ENCODE measurements around the gene SLC7A8. TPM values are rescaled to one million over a fixed set of nuclear protein-coding genes. Genes with fewer than 3 reads are reported as not detected.

Gene SLC7A8
- total and polyA plus RNA-seq, 4 donors = 2.6 to 9.8 (median 5.4) TPM

- no peaks in the 10 kb centered on the region for H3K9me3 ChIP-seq (ENCODE audit: control insufficient read depth in 4 of 4, low read length in 3 of 4)
- 73% methylated on average over 6 of the region's 6 CpGs for WGBS
- DNase-seq (ENCODE audit: low spot score) = no peak
- H3K4me3 ChIP-seq (ENCODE audit: low read depth in 1 of 3, low read length in 3 of 3) = no peak overlapping the region
- H3K27me3 ChIP-seq (ENCODE audit: control insufficient read depth in 4 of 4, insufficient read depth in 4 of 4, low read length in 3 of 4) = peaks cover 0 to 3% (median 1%) of the 10 kb centered on the region in 4 donors
- no peaks in the 10 kb centered on the region for H3K36me3 ChIP-seq (ENCODE audit: control insufficient read depth in 4 of 4, insufficient read depth in 3 of 4, low read depth in 1 of 4, low read length in 3 of 4)
- H3K4me1 ChIP-seq (ENCODE audit: control insufficient read depth in 4 of 4, insufficient read depth in 4 of 4, low read length in 3 of 4) = no peaks in the 10 kb centered on the region
- no peak overlapping the region for H3K9ac ChIP-seq (ENCODE audit: low read depth in 1 of 2, low read length in 2 of 2)
- no peak overlapping the region for H3K27ac ChIP-seq (ENCODE audit: low read depth in 1 of 2, low read length in 2 of 2)
- TF ChIP-seq YY1 (IDR thresholded peaks at IDR 0.05) = no peak
- TF ChIP-seq TAF1 (conservative IDR thresholded peaks at IDR 0.05) = no peak
- no peak for TF ChIP-seq FOXA1 (IDR thresholded peaks at IDR 0.05)
- TF ChIP-seq MAX (IDR thresholded peaks at IDR 0.05) = no peak
- no peak for TF ChIP-seq GABPA (IDR thresholded peaks at IDR 0.05 in 1 of 2, conservative IDR thresholded peaks at IDR 0.05 in 1 of 2)
- TF ChIP-seq, protein P1, sequence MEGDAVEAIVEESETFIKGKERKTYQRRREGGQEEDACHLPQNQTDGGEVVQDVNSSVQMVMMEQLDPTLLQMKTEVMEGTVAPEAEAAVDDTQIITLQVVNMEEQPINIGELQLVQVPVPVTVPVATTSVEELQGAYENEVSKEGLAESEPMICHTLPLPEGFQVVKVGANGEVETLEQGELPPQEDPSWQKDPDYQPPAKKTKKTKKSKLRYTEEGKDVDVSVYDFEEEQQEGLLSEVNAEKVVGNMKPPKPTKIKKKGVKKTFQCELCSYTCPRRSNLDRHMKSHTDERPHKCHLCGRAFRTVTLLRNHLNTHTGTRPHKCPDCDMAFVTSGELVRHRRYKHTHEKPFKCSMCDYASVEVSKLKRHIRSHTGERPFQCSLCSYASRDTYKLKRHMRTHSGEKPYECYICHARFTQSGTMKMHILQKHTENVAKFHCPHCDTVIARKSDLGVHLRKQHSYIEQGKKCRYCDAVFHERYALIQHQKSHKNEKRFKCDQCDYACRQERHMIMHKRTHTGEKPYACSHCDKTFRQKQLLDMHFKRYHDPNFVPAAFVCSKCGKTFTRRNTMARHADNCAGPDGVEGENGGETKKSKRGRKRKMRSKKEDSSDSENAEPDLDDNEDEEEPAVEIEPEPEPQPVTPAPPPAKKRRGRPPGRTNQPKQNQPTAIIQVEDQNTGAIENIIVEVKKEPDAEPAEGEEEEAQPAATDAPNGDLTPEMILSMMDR (IDR thresholded peaks at IDR 0.05; ENCODE audit: low read depth, low read length, missing input control) = no peak
- no peak for TF ChIP-seq JUND (IDR thresholded peaks at IDR 0.05)
- no peak for TF ChIP-seq REST (IDR thresholded peaks at IDR 0.05)
- TF ChIP-seq ATF3 (IDR thresholded peaks at IDR 0.05) = no peak
- no peak for TF ChIP-seq RAD21 (IDR thresholded peaks at IDR 0.05)
- TF ChIP-seq FOXA2 (IDR thresholded peaks at IDR 0.05) = no peak
- no peak for TF ChIP-seq NR2F2 (IDR thresholded peaks at IDR 0.05)
- no peak for TF ChIP-seq HNF4G (IDR thresholded peaks at IDR 0.05)
- no peak for TF ChIP-seq SP1 (IDR thresholded peaks at IDR 0.05)
- no peak for TF ChIP-seq RXRA (IDR thresholded peaks at IDR 0.05)
- no peak for TF ChIP-seq EGR1 (IDR thresholded peaks at IDR 0.05; ENCODE audit: low read depth in 2 of 2)
- no peak for TF ChIP-seq ZBTB33 (IDR thresholded peaks at IDR 0.05)
- no peak for TF ChIP-seq HNF4A (conservative IDR thresholded peaks at IDR 0.05)
Observed at GRCh38 chr14:23174296-23175184, 8.9 kb downstream of the SLC7A8 start.

Data from liver (tissue), 9 donors.